ENCODE measurements around the gene CTDSPL. TPM values are rescaled to one million over a fixed set of nuclear protein-coding genes. Genes with fewer than 3 reads are reported as not detected.

Gene CTDSPL
- total and polyA plus RNA-seq, 5 donors from 2014 or later: 0.08 to 1.7 TPM; not detected in 3

GRCh38 chr3:37823189-37823588 is 38.5 kb upstream of the CTDSPL start:
- ATAC-seq (ENCODE audit: low read depth in 2 of 2) (no peak), DNase-seq (no peak)
- Histone ChIP-seq H3K27ac (ENCODE audit: insufficient read depth, low read length, poor library complexity, severe bottlenecking) (no peak overlapping the region), H3K4me1 (ENCODE audit: control insufficient read depth, insufficient read depth, low read length, poor library complexity, severe bottlenecking) (no peaks in the 10 kb centered on the region), H3K36me3 (ENCODE audit: control insufficient read depth, insufficient read depth, low read length) (no peaks in the 10 kb centered on the region), H3K9me3 (ENCODE audit: control insufficient read depth in 2 of 2, low read length in 2 of 2) (no peaks in the 10 kb centered on the region), H3K27me3 (ENCODE audit: control insufficient read depth, insufficient read depth, low read length) (peaks cover 11% of the 10 kb centered on the region), H3K4me3 (ENCODE audit: low read depth, low read length) (no peak overlapping the region)
- H3K27me3 Mint-ChIP-seq: peaks cover 19% of the 10 kb centered on the region
- no peaks in the 10 kb centered on the region for H3K4me1 Mint-ChIP-seq
- no peak overlapping the region for H3K4me3 Mint-ChIP-seq
- no peak overlapping the region for H3K27ac Mint-ChIP-seq
- H3K9me3 Mint-ChIP-seq: peaks cover 0 to 1% (median 0%) of the 10 kb centered on the region in 7 donors
- H3K36me3 Mint-ChIP-seq: no peaks in the 10 kb centered on the region

DNA sequence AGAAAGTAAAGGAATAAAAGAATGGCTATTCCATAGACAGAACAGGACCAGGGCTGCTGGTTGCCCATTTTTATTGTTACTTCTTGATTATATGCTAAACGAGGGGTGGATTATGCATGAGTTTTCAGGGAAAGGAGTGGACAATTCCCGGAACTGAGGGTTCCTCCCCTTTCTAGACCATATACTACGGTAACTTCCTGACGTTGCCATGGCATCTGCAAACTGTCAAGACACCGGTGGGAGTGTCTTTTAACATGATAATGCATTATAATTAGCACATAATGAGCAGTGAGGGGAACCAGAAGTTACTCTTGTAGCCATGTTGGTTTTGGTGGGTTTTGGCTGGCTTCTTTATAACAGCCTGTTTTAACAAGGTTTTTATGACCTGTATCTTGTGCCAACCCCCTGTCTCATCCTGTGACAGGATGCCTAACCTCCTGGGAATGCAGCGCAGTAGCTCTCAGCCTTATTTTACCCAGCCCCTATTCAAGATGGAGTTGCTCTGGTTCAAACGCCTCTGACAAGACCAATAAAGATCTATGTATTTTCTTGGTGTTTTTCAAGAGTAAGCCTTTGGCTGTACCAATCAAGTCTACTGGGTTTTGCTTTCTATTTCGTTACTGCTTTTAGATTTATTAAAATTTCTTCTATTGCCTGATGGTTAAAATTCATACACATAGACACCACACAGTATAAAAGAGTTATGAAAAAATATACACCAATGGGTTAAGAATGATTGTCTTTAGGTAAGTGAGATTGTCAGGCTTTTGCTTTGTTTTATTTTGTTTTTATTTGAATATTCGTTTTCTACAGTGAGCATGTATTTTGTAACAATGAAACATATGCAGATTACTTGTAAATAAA is 37.4 kb upstream of the CTDSPL start:
- ATAC-seq (ENCODE audit: low read depth in 2 of 2) (no peak), DNase-seq (no peak)
- Histone ChIP-seq H3K4me3 (ENCODE audit: low read depth, low read length) (no peak overlapping the region), H3K9me3 (ENCODE audit: control insufficient read depth in 2 of 2, low read length in 2 of 2) (no peaks in the 10 kb centered on the region), H3K27me3 (ENCODE audit: control insufficient read depth, insufficient read depth, low read length) (peaks cover 16% of the 10 kb centered on the region), H3K4me1 (ENCODE audit: control insufficient read depth, insufficient read depth, low read length, poor library complexity, severe bottlenecking) (no peaks in the 10 kb centered on the region), H3K27ac (ENCODE audit: insufficient read depth, low read length, poor library complexity, severe bottlenecking) (no peak overlapping the region), H3K36me3 (ENCODE audit: control insufficient read depth, insufficient read depth, low read length) (no peaks in the 10 kb centered on the region)
- no peak overlapping the region for H3K4me3 Mint-ChIP-seq
- no peak overlapping the region for H3K27ac Mint-ChIP-seq
- peaks cover 29% of the 10 kb centered on the region for H3K27me3 Mint-ChIP-seq
- no peaks in the 10 kb centered on the region for H3K4me1 Mint-ChIP-seq
- peaks cover 0 to 1% (median 0%) of the 10 kb centered on the region in 7 donors for H3K9me3 Mint-ChIP-seq
- no peaks in the 10 kb centered on the region for H3K36me3 Mint-ChIP-seq

DNA sequence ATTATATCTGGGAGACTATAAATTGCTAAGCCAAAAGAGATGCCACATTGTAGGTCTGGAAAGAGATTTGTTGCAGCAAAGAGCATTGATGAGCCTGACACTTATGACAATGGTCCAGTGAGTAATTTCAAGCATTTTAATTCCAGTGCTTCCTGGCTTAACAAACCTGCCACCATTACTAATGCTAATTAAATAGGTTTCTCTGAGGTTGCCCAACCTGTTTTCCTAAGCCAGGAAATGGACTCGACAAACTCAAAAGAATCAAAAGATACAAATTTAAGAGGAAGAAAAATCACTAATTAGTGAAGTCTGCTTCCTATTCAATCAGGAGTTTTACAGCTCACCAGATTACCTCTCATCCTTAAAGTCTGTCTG is 36.7 kb upstream of the CTDSPL start:
- Mint-ChIP-seq H3K27me3 (peaks cover 30% of the 10 kb centered on the region), H3K27ac (no peak overlapping the region), H3K4me1 (no peaks in the 10 kb centered on the region), H3K36me3 (no peaks in the 10 kb centered on the region), H3K9me3 (peaks cover 0 to 1% (median 0%) of the 10 kb centered on the region in 7 donors), H3K4me3 (no peak overlapping the region)
- H3K36me3 ChIP-seq (ENCODE audit: control insufficient read depth, insufficient read depth, low read length): no peaks in the 10 kb centered on the region
- ATAC-seq (ENCODE audit: low read depth in 2 of 2) (no peak), DNase-seq (no peak)
- H3K4me1 ChIP-seq (ENCODE audit: control insufficient read depth, insufficient read depth, low read length, poor library complexity, severe bottlenecking): no peaks in the 10 kb centered on the region
- H3K27ac ChIP-seq (ENCODE audit: insufficient read depth, low read length, poor library complexity, severe bottlenecking): no peak overlapping the region
- no peaks in the 10 kb centered on the region for H3K9me3 ChIP-seq (ENCODE audit: control insufficient read depth in 2 of 2, low read length in 2 of 2)
- no peak overlapping the region for H3K4me3 ChIP-seq (ENCODE audit: low read depth, low read length)
- peaks cover 16% of the 10 kb centered on the region for H3K27me3 ChIP-seq (ENCODE audit: control insufficient read depth, insufficient read depth, low read length)

DNA sequence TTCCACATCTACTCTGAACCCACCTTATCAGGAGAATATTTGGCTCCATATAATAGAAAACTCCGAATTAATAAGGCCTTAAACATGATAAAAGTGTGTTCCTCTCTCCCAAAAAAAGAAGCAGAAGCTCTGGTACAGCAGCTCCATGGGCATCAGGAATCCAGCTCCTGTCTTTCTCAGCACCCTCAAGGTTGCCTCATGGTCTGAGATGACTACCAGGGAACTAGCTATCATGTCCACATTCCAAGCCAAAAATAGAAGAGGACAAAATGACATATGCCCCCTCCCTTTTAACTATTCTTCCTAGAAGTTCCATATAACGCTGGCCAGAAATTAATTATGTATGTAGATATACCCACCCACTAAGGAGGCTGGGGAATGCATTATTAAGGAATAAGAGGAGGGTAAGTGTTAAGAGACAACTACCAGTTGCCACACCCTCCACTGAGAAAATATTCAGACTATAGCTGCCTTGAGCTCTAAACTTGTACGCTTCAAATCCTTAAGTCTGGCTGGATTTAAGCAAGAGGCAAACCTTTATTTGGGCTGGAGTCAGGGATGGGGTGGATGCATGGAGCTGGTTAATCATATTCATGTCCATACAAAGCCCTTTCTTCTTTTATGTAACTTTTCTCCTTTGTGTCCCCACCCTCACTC is 35.8 kb upstream of the CTDSPL start:
- no peaks in the 10 kb centered on the region for H3K4me1 Mint-ChIP-seq
- H3K4me3 ChIP-seq (ENCODE audit: low read depth, low read length): no peak overlapping the region
- DNase-seq (no peak), ATAC-seq (ENCODE audit: low read depth in 2 of 2) (no peak)
- no peaks in the 10 kb centered on the region for H3K9me3 ChIP-seq (ENCODE audit: control insufficient read depth in 2 of 2, low read length in 2 of 2)
- no peak overlapping the region for H3K4me3 Mint-ChIP-seq
- no peaks in the 10 kb centered on the region for H3K36me3 Mint-ChIP-seq
- H3K36me3 ChIP-seq (ENCODE audit: control insufficient read depth, insufficient read depth, low read length): no peaks in the 10 kb centered on the region
- peaks cover 0 to 1% (median 0%) of the 10 kb centered on the region in 7 donors for H3K9me3 Mint-ChIP-seq
- peaks cover 34% of the 10 kb centered on the region for H3K27me3 Mint-ChIP-seq
- no peaks in the 10 kb centered on the region for H3K4me1 ChIP-seq (ENCODE audit: control insufficient read depth, insufficient read depth, low read length, poor library complexity, severe bottlenecking)
- H3K27me3 ChIP-seq (ENCODE audit: control insufficient read depth, insufficient read depth, low read length): peaks cover 16% of the 10 kb centered on the region
- H3K27ac ChIP-seq (ENCODE audit: insufficient read depth, low read length, poor library complexity, severe bottlenecking): no peak overlapping the region
- H3K27ac Mint-ChIP-seq: no peak overlapping the region

DNA sequence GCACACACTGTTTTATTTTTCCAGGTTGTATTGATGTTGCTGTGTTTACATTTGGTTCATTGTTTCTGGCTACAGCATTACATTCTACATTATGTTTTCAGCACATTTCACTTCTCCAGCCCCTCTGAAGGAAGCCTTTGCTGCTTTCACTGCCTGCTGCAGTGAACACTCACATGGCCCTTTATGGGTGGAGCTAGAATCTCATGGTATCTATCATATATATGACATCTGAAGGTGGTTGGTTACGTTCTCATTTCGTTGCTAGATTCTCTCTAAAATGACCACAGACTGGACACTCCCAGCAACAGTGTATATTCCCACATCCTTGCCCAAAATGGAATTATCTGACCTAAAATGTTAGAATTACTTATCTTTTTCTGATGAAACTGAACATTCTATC is 35.2 kb upstream of the CTDSPL start:
- Histone ChIP-seq H3K4me1 (ENCODE audit: control insufficient read depth, insufficient read depth, low read length, poor library complexity, severe bottlenecking) (no peaks in the 10 kb centered on the region), H3K4me3 (ENCODE audit: low read depth, low read length) (no peak overlapping the region), H3K36me3 (ENCODE audit: control insufficient read depth, insufficient read depth, low read length) (no peaks in the 10 kb centered on the region), H3K9me3 (ENCODE audit: control insufficient read depth in 2 of 2, low read length in 2 of 2) (no peaks in the 10 kb centered on the region), H3K27ac (ENCODE audit: insufficient read depth, low read length, poor library complexity, severe bottlenecking) (no peak overlapping the region), H3K27me3 (ENCODE audit: control insufficient read depth, insufficient read depth, low read length) (peaks cover 16% of the 10 kb centered on the region)
- peaks cover 34% of the 10 kb centered on the region for H3K27me3 Mint-ChIP-seq
- peaks cover 0 to 1% (median 0%) of the 10 kb centered on the region in 7 donors for H3K9me3 Mint-ChIP-seq
- no peak overlapping the region for H3K27ac Mint-ChIP-seq
- ATAC-seq (ENCODE audit: low read depth in 2 of 2) (no peak), DNase-seq (no peak)
- no peaks in the 10 kb centered on the region for H3K4me1 Mint-ChIP-seq
- no peak overlapping the region for H3K4me3 Mint-ChIP-seq
- no peaks in the 10 kb centered on the region for H3K36me3 Mint-ChIP-seq

DNA sequence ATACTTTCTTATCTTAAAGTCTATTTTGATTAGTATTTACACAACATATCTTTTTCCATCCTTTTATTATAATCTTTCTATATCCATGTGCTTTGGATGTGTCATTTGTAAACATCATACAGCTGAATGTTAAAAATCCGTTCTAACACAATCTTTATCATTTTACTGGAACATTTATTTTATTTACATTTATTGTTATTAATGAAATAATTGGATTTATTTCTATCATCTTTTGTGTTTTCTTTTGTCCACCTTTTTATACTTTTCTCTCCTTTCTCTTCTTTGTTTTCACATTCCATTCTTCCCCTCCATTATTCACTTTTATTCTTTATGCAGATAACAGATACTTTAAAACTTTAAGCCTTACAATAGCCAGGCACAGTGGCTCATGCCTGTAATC is 34.7 kb upstream of the CTDSPL start:
- Mint-ChIP-seq H3K27ac (no peak overlapping the region), H3K9me3 (peaks cover 0 to 1% (median 0%) of the 10 kb centered on the region in 7 donors), H3K27me3 (peaks cover 34% of the 10 kb centered on the region), H3K4me3 (no peak overlapping the region), H3K4me1 (no peaks in the 10 kb centered on the region), H3K36me3 (no peaks in the 10 kb centered on the region)
- Histone ChIP-seq H3K4me3 (ENCODE audit: low read depth, low read length) (no peak overlapping the region), H3K9me3 (ENCODE audit: control insufficient read depth in 2 of 2, low read length in 2 of 2) (no peaks in the 10 kb centered on the region), H3K27me3 (ENCODE audit: control insufficient read depth, insufficient read depth, low read length) (peaks cover 16% of the 10 kb centered on the region), H3K27ac (ENCODE audit: insufficient read depth, low read length, poor library complexity, severe bottlenecking) (no peak overlapping the region), H3K4me1 (ENCODE audit: control insufficient read depth, insufficient read depth, low read length, poor library complexity, severe bottlenecking) (no peaks in the 10 kb centered on the region), H3K36me3 (ENCODE audit: control insufficient read depth, insufficient read depth, low read length) (no peaks in the 10 kb centered on the region)
- ATAC-seq (ENCODE audit: low read depth in 2 of 2) (no peak), DNase-seq (no peak)

DNA sequence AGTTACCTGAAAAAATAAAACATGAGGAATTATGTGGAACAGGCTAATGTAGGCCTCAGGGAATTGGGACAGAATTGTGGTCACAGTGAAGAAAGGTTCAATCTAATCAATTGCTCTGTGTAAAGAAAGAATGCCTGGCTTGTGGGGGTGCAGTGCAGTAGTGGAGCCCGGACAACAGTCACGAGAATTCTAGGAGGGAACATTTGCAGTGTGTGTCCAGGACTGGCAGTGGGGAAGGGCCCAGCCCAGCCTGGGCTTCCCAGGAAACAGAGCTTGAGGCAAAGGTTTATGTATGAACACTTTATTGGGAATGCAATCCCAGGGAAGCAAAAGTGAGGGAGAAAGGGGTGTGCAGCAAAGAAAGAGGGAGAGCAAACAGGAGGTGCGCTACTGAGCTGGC is 29.2 kb upstream of the CTDSPL start:
- ATAC-seq (ENCODE audit: low read depth in 2 of 2) (no peak), DNase-seq (no peak)
- H3K36me3 ChIP-seq (ENCODE audit: control insufficient read depth, insufficient read depth, low read length): no peaks in the 10 kb centered on the region
- no peaks in the 10 kb centered on the region for H3K9me3 Mint-ChIP-seq
- no peak overlapping the region for H3K27ac Mint-ChIP-seq
- no peaks in the 10 kb centered on the region for H3K4me1 ChIP-seq (ENCODE audit: control insufficient read depth, insufficient read depth, low read length, poor library complexity, severe bottlenecking)
- no peak overlapping the region for H3K27ac ChIP-seq (ENCODE audit: insufficient read depth, low read length, poor library complexity, severe bottlenecking)
- no peaks in the 10 kb centered on the region for H3K36me3 Mint-ChIP-seq
- peaks cover 12% of the 10 kb centered on the region for H3K27me3 ChIP-seq (ENCODE audit: control insufficient read depth, insufficient read depth, low read length)
- H3K4me3 Mint-ChIP-seq: no peak overlapping the region
- peaks cover 31% of the 10 kb centered on the region for H3K27me3 Mint-ChIP-seq
- no peaks in the 10 kb centered on the region for H3K4me1 Mint-ChIP-seq
- no peak overlapping the region for H3K4me3 ChIP-seq (ENCODE audit: low read depth, low read length)
- no peaks in the 10 kb centered on the region for H3K9me3 ChIP-seq (ENCODE audit: control insufficient read depth in 2 of 2, low read length in 2 of 2)
